ENCODE measurements around the gene OR4K5.

DNA sequence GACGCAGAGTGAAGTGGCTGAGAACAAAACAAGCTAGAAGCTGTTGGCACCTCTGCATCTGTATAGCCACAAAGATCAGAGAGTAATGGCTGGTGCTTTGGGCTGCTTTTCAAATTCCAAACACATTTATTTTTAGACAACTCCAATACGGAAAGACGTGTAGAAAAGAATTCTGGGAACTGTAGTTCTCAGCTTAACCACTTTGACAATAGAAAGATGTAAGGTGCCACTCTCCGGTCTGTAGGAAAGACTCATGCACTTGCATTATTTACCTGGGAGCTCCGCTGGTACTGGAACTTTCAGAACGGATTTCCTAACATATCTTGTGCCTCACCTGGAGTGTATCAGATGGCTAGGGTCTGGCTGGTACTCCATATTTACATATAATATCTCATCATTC lies 47.2 kb upstream of the OR4K5 start:
- TF ChIP-seq, protein P1, sequence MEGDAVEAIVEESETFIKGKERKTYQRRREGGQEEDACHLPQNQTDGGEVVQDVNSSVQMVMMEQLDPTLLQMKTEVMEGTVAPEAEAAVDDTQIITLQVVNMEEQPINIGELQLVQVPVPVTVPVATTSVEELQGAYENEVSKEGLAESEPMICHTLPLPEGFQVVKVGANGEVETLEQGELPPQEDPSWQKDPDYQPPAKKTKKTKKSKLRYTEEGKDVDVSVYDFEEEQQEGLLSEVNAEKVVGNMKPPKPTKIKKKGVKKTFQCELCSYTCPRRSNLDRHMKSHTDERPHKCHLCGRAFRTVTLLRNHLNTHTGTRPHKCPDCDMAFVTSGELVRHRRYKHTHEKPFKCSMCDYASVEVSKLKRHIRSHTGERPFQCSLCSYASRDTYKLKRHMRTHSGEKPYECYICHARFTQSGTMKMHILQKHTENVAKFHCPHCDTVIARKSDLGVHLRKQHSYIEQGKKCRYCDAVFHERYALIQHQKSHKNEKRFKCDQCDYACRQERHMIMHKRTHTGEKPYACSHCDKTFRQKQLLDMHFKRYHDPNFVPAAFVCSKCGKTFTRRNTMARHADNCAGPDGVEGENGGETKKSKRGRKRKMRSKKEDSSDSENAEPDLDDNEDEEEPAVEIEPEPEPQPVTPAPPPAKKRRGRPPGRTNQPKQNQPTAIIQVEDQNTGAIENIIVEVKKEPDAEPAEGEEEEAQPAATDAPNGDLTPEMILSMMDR (IDR thresholded peaks at IDR 0.05): no peak
- TF ChIP-seq POLR2A (IDR thresholded peaks at IDR 0.05): no peak
